GM19468 (cell line): Measurements from ENCODE around the gene PRKCI.
"Not testable (repeated sequence)": the region's sequence is repeated elsewhere in the genome, so short reads cannot be mapped to it uniquely, and the experiment has no call there.

Experiments used
- ATAC-seq: cut with Tn5 transposase; IDR thresholded peaks from one replicate; pipeline ENCODE4 v1.9.1; 2021; ENCODE audit warnings: mild to moderate bottlenecking, moderate library complexity, moderate number of reproducible peaks; ENCODE audit not compliant: unreplicated experiment; ENCODE audit errors: extremely low read depth

The PRKCI gene

DNA sequence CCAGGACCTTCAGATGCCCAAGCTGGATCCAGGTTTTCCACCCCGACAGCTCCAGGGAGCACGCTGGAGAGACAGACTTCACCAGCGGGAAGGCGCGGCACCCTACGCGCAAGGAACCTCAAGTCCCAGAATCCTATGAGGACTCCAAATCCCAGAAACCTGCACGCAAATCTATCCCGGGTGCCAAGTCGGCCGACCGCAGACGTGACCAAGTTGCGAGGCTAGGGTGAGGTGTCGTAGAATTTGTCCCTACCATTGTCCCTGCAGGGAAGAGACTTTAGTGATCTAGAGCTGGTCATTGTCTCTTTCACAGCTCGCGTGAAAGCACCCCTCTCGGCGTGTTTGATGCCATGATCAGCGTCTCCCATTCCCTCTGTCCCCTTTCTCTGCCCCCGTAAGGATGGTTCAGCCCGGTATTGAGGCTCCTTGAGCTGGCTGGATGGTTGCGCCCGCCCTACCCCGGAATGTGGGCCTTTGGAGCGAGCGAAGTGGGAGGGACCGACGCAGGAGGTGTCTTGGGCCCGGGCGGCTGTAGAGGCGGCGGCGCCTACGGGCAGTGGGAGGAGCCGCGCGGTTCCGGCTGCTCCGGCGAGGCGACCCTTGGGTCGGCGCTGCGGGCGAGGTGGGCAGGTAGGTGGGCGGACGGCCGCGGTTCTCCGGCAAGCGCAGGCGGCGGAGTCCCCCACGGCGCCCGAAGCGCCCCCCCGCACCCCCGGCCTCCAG lies at the start of gene PRKCI:
Gene PRKCI, plus strand, starts transcription at position 501 of the 723 bp plus-strand sequence. CDS start 246 bp downstream, outside the sequence.
- ATAC-seq: peak; percentile 90

DNA sequence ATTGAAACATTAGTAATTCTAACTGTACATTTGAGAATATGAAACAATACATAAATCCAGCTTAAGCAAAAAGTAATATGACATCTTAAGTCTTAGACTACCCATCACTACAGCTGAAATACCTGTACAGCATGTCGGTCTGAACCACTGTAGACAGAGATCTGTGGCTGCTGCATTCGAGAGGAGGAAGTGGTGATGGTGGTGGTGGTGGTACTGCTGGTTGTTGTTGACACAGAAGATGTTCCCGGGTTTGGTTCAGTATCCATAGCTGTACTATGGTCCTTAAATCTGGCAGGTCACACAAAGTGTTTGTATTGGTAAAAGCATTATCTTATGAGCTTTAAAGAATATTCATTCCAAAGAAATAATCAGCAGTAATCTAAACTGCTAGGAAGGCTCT lies 43.6 kb upstream of the PRKCI start:
- no peak for ATAC-seq

DNA sequence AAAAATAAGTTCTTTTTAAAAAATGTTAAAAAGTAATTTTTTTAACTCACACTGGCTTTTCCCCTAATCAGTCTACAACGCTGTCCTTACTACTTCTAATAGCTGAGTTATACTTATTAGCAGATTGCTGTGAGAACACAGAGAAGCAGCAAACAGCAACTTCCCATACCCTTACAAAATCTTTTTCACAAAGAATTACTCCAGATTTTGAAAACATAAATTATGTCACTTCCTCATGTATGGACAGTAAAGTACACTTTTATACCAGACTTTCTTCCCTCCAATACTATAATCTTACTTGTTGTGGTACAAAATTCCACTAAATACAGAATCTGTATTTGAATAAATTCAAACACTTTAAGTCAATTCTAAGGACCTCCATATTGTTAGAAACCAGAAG lies 42.8 kb upstream of the PRKCI start:
- no peak for ATAC-seq

DNA sequence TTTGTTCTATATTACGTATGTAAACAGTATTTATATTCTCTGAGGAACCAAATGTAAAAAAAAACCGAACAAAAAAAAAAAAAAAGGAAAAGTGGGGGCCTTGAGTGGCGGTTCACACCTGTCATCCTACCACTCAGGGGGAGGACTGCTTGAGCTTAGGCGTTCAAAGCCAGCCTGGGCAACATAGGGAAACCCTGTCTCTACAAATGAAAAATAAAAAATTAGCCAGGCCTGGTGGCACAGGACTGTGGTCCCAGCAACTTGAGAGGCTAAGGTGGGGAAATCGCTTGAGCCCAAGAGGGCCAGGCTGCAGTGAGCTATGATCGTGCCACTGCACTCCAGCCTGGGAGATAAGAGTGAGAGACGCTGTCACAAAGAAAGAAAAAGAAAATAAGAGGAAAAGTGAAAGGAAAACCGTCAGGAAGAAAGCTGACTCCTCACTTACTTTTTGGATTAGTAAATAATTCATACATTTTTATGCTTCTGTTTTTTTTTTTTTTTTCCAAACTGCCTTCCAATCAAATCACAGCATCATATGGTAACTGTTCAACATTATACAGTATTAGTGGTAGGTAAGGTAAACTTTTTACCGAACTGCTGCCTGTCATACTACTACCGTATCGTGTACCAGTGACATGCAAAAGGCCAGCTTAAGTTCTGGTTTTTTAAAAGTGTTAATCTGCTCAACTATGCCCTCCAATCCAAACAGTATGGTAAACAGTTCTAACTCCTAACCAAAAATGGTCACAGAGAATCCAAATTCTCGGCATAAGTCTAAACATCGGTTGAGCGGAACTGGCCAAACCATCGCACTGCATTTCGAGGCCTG lies 41.9 kb upstream of the PRKCI start:
- ATAC-seq: no peak

DNA sequence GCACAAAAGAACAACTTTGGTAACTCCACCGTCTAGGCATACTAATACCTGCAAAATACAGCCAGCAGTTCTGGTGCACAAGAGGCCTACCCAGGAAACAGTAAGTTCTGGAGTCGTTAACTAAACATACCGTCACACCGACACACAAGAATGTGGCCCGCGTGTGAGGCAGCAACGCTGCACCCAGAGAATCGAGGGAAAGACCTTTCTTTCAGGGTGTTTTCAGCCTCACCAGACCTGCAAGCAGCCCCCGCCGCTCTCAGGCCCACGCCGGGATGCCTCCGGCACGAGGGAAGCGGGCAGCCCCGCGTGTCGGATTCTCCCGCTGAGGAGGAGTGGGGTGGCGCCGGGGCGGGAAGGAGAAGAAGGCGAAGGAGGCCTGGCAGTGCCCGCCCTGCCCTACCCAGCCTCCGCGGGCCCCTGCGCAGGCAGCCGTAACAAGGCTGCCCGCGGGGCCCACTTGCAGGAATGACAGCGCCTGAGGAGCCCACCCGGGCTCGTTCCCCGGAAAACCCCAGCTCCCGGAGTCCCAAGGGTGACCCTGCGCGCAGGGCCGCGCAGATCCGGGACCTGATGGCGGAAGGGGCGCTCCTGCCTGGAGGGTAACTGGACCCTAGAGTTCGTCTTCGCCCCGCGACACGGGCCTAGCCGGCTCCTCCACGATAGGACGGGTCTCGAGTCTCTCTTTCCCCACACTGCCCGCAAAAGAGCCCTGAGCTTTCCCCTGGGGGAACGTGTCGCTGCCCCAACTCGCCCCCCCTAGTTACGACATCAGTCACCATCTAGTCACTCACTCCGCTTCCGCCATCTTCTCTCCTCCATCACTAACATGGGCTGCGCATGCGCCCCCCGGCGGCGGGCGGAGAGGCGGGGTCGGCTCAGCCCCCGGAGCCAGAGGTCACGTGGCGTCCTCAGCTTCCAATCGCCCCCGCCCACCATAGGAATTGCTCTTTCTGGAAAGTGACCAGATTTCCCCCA lies 41.0 kb upstream of the PRKCI start, which contains the start of gene PHC3:
Gene PHC3, minus strand, starts transcription at position 826 of the 978 bp plus-strand sequence. Its CDS starts 18 bp downstream, at position 808.
- peak; percentile 72 for ATAC-seq

DNA sequence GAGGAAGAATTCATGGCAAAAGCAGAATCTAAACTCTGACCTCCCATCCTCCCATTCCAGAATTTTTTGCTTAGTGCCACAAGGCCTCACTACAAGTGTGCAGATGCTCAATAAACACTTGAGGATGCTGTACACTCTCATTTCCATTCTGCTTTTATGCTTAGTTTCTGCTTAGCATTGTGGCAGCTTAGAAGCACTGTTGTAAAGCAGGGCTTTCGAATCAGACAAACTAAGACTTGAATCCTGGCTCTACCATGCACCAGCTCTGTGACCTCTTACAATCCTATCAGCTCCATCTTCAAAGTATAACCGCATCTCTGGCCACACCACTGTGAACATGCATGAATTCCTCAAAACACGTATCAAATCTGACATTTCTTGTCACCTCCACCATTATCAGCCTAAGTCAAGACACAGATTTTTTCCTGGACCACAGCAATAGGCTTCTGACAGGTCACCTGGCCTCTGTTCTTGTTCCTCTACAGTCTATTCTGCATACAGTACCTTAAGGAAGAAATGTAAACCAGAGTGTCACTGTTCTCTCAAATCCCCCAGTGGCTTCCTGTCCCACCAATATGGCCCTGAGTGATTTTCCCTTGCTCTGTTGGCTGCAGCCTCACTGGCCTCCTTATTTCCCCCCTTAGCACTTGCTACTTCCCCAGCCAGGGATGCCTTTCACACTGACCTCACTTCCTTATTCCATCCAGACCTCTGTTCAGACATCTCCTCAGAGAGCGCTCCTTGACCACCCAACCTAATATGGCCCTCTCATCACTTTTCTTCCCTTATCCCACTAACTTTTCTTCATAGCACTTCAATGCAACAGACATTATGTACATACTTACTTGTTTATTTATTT lies 32.6 kb upstream of the PRKCI start:
- ATAC-seq: no peak

DNA sequence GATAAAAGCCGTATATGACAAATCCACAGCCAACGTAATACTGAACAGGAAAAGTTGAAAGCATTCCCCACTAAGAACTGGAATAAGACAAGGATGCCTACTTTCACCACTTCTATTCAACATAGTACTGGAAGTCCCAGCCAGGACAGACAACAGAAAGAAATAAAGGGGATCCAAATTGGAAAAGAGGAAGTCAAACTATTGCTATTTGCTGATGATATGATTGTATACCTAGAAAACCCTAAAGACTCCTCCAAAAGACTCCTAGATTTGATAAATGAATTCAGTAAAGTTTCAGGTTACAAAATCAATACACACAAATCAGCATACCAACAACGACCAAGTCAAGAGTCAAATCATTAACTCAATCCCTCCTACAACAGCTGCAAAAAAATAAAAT lies 26.5 kb upstream of the PRKCI start:
- ATAC-seq: not testable (repeated sequence)

DNA sequence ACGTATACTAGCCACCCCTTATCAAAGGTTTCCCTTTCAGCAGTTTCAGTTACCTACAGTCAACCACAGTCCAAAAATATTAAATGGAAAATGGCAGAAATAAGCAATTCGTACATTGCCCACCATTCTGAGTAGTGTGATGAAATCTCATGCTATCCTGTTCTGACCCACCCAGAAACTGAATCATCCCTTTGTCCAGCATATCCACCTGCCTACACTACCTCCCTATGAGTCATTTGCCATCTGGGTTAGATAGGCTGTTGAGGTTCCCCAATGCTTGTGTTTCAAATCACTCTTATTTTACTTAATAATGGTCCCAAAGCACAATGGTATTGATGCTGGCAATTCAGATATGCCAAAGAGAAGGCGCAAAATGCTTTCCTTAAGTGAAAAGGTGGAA lies 25.4 kb upstream of the PRKCI start:
- ATAC-seq: no peak

DNA sequence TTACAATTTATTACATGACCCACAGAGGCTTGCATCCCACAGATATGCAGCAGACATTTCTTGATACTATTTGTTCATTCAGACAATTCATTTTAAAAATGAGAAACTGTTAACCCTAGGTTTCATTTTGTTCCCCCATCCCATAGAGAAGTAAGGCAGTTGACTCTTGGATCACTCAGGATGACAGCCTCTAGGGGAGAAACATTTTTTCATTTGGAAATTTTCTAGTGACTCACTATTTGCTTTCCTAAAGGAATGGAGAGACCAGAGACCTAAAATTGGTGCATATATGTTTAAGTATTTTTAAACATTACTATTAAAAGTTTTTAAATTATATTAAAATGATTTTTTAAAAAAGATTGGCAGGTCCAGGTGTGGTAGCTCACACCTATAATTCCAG lies 21.2 kb upstream of the PRKCI start:
- ATAC-seq: no peak

DNA sequence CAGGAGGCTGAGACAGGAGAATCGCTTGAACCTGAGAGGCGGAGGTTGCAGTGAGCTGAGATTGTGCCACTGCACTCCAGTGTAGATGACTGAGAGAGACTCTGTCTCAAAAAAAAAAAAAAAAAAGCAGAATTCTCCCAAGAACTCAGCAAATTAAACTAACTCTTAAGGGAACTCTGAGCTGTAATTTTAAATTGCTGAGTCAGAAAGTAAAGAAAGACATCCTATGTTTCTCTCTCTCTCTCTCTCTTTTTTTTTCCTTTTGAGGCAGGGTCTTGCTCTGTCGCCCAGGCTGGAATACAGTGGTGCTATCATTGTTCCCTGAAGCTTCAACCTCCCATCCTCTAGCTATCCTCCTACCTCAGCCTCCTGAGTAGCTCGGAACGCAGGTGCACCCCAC lies 20.7 kb upstream of the PRKCI start:
- ATAC-seq: no peak

DNA sequence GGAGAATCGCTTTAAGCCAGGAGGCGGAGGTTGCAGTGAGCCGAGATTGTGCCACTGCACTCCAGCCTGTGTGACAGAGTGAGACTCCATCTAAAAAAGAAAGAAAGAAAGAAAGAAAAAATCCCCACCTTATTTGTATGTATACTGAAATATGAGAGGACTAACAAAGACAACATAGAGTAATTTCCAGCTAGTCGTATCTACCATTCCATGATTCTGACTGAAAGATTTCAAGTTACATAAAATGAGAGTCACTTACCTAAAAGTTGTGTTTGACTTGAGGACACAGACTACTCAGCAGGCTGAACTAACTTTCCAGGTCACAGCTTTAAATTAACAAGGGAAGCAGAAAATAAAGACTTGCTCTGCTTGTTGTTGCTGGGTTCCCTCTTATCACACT lies 18.8 kb upstream of the PRKCI start:
- ATAC-seq: no peak

DNA sequence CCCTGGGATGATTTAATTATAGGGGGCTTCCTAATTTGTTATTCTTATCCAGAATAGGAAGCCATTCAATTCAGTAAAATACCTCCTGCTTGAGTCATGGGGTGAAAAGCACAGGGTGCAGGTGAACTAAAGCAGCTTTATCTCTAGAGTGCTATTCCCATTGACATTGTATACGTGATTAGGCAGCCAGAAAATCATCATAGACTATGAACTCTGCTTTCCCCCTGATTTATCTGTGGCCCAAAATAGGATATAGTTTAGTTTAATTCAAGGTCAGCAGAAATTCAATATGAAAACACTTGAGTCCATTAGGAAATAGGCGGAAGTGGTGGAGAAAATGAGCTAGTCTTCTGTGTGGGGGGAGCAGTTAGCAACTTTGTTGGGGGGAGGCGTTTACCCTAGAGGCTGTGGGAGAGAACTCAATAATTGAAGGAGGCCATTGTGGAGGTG lies 18.2 kb upstream of the PRKCI start:
- ATAC-seq: no peak

DNA sequence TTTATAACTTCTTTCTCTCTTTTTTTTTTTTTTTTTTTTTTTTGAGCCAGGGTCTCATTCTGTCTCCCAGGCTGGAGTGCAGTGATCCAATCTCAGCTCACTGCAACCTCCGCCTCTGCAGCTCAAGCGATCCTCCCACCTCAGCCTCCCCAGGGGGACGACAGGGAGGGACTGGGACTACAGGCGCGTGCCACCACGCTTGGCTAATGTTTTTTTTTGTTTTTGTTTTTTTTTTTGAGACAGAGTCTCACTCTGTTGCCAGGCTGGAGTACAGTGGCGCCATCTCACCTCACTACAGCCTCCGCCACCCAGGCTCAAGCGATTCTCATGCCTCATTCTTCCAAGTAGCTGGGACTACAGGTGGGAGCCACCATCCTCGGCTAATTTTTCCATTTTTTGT lies 17.7 kb upstream of the PRKCI start:
- no peak for ATAC-seq

DNA sequence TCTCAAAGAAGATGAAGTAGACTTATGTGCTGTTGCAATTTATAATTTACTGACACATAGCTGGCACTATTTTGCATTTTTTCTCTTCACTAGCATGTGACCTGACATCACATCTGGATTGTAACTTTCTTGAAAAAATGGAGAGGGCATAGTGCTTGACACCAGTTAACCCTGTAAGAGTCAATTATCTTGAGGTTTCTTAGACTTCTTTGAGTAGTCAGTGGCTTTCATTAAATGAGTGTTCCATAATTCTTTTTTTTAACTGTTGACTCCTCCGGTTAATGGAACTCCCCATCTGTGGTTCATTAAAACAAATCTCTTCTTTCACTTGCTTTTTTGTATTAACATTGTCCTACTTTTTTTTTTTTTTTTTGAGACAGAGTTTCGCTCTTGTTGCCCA lies 16.9 kb upstream of the PRKCI start:
- peak; percentile 48 for ATAC-seq

DNA sequence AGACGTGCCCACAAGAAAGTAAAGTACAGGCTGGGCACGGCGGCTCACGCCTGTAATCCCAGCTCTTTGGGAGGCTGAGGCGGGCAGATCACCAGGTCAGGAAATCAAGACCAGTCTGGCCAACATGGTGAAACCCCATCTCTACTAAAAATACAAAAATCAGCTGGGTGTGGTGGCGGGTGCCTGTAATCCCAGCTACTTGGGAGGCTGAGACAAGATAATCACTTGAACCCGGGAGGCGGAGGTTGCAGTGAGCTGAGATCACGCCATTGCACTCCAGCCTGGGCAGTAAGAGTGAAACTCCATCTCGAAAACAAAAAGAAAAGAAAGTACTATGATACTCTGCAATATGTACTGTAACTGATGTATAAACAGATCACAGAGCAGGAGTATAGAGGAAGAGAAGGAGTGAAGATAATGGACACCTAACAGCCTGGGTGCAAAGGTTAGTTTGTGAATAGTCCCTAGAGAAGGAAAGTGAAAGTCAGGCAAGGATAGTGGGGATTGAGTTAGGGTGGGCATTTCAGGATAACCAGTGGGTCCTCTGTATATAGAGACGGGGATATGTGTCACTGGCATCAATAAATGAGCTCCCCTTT lies 16.0 kb upstream of the PRKCI start:
- not testable (repeated sequence) for ATAC-seq

DNA sequence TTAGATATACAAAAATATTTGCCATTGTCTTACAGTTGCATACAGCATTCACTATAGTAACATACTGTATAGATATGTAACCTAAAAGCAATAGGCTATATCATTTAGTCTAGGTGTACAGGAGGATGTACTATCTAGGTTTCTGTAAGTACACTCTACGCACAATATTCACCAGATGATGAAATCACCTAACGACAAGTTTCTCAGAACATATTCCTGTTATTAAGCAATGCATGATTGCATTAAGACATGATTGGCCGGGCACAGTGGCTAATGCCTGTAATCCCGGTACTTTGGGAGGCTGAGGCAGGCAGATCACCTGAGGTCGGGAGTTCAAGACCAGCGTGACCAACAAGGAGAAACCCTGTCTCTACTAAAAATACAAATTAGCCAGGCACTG lies 14.5 kb upstream of the PRKCI start:
- no peak for ATAC-seq

DNA sequence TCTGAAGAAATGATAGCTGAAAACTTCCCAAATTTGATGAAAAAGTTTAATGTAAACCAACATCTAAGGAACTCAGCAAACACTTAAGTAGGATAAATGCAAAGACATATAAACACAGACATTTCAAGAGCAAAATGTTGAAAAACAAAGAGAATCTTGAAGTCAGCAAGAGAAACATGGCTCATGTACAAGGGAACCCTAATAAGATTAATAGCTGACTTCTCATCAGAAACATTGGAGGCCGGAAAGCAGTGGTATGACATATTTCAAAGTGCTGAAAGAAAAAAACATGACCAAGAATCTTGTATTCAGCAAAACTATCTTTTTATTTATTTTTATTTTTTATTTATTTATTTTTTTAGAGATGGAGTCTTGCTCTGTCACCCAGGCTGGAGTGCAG lies 10.6 kb upstream of the PRKCI start:
- ATAC-seq: no peak

DNA sequence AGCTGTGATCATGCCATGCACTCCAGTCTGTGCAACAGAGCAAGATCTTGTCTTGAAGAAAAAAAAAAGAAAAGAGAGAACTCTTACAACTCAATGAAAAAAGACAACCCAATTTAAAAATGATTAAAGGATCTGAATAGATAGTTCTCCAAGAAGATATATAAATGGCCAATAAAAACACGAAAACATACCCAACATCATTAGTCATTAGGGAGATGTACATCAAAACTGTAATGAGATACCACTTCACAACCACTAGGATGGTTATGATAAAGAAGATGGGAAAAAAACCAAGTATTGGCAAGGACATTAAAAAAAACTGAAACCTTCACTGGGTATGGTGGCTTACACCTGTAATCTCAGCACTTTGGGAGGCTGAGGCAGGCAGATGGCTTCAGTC lies 2.4 kb upstream of the PRKCI start:
- no peak for ATAC-seq

DNA sequence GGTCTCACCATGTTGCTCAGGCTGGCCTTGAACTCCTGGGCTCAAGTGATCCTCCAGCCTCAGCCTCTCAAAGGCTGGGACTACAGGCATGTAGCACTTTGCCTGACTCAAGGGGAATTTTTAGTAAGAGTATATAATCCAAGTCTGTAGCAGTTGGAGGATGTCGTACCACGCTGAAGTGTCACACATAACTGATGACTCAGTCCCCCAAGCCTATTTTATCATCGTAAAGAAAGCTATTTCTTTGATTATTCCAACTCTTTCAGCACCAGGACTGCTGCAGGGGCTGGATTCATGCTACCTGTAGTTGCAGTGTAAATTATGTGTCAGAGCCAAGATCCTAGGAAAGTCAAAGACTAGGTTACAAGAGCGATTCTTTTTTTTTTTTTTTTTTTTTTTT lies 1.4 kb upstream of the PRKCI start:
- ATAC-seq: no peak
